ENCODE results near the gene PDE4D.

The PDE4D gene

DNA sequence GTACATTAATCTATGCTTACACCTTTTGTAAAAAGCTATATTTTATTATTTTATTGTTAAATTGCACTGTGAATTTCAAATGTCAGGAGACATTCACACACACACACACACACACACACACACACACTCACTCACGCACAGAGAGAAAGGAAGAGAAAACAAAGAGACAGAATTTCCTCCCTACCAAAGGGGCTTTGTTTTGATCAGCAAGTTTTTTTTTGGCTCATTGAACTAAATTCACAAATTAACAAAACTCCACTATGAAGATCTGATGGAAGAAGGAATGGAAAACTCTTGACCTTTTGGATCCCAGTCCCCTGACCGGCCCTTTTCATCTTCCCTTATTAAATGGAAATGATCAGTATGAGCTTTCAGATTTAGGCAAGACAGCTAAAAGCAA, 161.2 kb downstream of the PDE4D start:
- no peak for DNase-seq

DNA sequence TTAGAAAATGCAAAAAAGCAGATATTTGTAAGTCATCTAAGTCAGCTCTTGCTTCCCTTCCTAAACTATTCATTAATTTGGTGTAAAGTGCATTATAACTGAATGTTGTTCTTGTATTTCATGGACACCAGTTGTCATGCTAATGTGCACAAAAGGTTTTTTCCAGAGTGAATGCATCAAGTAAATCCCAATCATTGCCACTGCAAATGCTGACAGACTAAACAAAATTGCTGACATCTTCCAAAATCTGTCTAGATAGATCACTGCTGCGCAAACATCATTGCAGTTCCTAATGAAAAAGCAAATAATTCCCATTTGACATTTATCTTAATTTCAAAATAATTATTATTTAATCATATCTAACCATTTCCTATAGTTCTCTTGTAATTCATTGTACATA, 161.7 kb downstream of the PDE4D start:
- no peak for DNase-seq

DNA sequence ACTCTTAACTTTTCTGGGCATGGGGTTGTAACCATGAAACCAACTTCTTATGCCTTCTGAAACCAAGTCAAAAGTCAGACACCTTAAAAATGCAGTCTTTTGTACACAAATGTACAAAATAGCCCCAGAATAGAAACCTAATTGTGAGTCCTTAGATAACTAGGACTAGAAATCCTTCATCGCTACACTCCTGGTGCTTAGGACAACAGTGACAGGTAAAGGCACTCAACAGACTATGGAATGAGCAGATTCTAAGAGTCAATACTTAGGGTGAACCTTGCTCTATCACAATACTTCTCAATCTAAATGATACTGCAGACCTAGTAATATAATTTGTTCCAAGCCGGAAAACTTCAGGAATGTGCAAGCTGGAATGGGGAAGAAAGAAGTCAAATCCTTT, 163.7 kb downstream of the PDE4D start:
- no peak for DNase-seq

DNA sequence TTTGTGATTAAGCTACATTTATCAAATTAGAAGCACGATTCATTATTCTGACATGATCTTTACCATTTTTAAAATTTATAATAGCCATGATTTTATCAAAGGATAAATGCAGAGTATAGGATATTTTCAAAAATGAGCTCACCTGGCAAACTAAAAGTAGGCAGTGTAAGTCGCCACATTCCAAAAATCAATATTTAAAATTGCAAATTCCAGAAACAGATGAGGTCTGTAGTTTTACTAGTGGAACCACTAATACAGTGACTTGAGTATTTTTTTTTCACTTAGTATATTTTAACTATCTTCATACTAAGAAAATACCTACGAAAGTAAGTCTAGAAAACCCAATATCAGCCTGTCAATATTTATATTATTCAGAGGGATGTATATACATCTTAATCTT, 164.2 kb downstream of the PDE4D start:
- no peak for DNase-seq

DNA sequence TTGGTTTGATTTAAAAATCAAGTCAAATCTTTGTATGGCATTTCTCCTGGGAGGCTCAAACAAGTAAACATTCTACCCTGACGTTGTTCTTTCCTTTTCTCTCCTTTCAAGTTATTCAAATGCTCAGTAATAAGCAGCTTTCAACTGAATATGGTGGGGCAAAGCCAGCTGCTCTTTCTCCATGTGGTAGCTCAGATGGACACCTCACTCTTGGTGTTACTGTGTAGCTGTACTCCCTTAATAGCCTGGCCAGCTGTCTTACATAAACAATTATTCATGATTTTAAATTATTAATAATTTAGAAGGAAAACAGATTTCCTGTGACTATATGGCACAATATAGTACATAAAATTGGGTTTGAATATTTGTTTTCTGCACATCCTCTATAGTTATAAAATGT, 165.2 kb downstream of the PDE4D start:
- DNase-seq: no peak

DNA sequence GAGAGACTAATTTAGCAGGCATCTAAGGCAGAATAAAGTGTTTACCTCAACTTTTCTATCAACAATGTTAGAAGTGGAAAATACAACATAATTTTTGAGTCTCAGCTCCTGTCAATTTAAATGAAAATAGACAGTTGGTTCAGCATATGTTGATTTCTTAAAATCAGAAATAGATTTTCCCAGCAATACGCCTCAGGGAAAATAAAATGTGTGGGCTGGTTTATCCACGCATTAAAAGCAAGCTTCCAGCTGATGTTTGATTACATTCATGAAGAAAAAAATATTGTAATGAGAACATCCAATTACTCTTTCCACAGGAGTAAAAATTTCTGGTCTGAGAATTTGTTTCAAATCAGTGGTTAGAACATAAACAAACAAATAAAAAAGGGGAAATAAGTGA, 166.3 kb downstream of the PDE4D start:
- DNase-seq: no peak

DNA sequence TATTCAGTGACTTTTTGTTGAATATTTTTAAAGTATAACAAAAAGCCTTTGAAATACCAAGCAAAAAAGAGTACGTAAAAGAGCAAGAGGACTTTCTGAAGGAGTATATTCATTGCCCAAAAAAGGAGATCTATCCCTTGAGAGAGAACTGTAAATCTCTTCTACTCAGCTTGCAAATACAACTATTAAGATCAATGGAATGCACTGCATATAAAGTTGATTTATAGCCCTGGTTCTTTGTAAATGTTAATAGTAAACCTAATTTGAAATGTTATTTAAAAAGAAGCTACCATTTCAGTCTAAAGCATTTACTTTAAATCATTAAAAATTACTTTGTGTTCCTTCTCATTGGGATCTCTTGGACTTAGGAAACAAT, 168.1 kb downstream of the PDE4D start:
- no peak for DNase-seq

DNA sequence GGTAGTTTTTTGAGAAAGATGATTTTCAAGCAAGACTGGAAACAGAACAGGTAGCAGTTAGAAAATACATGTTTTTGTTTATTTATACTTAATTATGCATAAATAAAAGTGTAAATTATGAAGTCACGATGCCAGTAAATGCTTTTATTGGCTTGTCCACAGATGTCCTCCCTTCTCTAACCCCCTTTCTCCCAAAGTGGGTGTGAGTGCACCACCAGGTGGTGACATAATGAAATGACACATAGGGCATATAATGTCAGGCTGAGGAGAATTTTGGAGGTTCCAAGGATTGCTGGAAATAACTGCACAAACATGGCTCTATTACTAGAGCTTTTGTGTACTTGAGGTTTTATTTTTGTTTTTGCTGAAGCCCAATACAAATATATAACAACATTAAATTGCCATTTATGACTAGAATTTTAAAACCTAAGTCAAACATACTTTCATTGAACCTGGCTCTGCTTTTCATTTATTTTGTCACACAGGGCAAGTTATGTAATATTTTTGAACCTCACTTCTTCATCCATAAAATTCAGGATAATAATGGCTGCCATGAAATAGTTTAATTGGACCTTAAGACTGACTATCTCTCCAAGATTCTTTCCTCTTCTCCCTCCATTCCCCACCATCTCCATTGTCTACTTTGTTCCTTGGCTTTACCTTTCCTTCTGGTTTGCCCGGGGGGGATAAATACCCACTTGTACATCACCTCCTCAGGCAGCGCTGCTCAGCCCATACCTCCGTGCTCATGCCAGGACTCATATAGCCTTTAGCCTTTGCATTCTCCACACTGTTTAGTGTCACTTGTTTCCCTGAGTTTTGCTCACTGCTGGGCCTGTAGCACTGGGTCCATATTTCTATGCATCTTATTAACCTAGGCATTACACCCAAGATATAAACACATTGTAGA, 168.8 kb downstream of the PDE4D start:
- no peak for DNase-seq

DNA sequence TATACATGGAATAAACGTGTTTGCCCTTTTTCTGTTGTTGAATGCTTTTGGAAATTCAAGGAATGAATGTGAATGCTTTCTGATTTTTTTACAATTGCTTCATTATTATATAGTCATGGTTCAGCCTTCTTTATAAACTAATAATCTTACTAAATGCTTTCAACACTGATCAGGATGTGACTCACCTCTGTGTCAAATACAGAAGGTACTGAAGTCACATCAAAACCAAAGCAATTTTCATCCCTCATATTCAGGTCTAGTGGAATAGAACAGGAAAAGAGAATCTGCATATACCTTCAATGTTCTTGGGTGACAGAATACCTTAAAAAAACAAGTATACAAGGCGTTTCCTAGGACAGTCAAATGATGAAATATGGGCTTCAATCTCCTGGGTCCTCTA, 170.7 kb downstream of the PDE4D start:
- DNase-seq: no peak

DNA sequence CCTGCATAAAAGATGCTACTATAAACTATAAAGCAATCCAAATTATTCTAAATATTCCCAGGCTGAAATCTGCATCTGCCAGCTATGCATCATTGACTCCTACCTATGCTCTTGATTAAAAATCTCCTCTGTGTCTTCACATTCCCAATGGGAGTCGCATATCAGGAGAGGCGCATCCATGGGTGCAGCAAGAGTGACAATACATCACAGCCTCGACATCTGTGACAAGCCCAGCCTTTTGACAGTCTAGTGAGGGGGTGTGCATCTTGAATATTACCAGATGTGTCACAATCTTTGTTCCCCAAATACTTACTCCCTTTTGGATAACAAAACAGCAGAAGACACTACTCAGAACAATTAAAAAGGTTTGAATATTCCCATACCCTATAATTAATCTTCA, 171.8 kb downstream of the PDE4D start:
- DNase-seq: no peak

DNA sequence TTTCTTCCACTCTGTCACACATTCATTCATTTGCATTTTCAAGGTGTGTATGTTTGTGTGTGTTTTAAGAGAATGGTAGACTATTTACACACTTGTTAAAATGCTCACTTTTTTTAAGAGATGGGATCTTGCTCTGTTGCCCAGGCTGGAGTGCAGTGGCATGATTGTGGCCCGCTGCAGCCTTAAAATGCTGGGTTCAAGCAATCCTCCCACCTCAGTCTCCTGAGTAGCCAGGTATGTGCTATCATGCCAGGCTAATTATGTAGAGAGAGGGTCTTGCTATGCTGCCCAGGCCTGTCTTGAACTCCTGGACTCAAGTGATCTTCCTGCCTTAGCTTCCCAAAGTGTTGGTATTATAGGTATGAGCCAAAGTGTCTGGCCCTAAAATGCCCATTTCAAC, 173.5 kb downstream of the PDE4D start:
- DNase-seq: no peak

DNA sequence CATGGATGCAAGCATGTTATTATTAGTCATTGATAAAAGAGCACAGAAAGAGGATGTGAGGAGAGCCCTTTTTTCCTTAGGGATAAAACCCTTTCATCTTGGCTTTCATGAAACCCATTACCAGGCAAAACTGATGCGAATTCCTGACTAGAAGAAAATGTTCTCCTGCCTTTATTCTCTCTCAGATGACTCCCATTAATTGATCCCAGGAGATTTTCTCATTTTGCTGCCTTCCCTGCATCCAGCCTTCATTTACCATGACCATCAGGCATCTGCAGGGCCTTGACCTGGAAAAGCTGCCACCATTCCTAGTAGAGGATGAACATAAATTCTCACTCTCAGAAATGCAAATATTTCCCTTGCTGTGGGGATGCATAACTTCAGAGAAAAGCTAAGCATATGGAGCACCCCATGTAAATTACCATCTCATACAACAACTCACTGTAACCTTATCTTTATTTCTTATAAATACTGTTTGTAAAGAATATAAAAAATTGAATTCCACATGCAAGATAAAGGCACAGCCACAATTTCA, 176.5 kb downstream of the PDE4D start:
- DNase-seq: no peak

DNA sequence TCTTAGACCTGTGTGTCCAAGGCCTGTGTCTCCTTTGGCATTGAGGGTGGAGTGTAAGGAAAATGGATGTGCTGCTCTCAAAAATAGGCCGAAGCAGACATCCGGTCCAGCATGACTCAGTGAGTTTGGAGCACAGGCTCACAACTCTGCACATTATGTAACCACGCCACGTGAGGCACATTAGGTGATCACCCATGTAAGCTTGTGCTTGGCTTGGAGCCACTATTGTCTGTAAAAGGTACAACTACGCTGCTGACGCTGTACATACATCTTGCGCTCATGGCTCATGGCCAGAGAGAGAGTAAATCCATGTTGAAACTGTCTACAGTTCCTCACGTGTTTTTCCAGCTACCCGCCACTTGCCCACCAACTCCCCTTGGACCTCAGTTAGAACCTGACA, 177.5 kb downstream of the PDE4D start:
- no peak for DNase-seq

DNA sequence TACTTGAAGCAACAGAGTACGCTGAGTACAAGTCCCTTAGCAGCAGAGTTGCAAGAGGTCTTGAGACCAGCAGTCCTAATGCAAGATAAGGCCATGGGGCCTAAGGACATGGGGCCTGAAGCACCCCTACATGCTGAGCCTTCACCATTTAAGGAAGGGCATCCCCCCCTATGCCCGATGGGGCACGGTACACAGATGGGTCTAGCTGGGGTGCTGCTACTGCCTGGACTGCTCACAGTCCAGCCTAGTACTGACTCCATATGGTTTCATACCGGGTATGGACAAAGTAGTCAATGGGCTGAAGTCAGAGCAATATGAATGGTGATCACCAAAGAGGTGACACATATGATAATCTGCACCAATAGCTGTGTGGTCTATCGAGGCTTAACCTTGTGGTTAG, 178.3 kb downstream of the PDE4D start:
- no peak for DNase-seq

DNA sequence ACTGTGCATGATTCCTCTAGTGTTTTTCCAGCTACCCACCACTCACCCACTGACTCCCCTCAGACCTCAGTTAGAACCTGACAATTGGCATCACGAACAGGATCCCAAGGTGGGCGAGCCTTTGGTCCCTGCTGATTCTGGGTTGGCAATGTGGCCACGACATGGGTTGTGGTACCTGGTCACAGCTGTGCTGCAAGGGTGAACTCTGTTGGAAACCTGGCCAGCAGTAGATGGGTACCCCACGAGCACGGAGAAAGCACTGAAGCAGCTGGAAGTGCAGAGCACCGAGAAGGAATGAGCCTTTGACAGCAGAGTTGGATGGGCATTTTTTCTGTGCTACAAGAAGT, 180.1 kb downstream of the PDE4D start:
- no peak for DNase-seq

DNA sequence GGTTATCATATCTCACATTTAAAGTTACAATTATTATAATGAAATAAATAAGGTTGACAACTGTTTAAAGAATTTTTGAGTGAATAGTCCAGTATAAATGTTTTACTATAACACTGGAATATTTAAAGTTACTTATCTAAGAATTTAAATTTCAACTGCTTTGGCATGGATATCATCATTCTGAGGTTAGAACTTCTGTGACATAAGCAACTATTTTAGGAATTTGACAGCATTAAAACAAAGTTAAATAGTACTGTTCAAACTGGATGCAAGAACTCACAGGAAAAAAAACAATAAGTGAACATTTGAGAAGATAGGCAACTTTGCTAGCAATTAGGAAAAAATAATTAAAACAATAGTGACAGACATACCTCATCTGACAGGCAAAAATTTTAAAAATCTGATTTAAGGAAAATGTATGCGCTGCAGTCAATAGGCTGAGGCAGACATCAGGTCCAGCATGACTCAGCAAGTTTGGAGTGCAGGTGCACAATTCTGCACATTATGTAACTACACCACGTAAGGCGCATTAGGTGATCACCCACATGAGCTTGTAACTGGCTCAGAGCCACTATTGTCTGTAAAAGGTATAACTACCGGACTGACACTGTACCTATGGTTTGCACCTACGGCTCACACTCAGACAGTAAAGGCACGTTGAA, 180.6 kb downstream of the PDE4D start:
- no peak for DNase-seq

DNA sequence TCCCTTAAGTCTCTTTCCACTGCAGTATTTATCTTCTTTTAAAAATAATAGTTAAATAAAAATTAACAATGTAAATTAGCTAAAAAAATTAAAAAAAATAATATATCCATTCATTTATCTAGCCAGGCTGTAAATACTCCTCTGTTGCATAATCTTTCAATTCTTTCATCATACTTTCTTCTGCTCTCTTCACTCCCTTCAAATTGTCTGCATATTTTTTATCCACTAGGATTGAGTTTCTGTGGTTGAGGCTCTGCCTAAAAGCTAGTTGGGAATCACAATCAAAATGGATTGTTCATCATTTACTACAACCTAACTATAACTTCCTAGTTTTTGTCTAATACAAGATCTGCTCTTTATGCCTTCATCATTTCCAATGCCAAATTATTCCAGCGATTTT, 182.2 kb downstream of the PDE4D start:
- no peak for DNase-seq

DNA sequence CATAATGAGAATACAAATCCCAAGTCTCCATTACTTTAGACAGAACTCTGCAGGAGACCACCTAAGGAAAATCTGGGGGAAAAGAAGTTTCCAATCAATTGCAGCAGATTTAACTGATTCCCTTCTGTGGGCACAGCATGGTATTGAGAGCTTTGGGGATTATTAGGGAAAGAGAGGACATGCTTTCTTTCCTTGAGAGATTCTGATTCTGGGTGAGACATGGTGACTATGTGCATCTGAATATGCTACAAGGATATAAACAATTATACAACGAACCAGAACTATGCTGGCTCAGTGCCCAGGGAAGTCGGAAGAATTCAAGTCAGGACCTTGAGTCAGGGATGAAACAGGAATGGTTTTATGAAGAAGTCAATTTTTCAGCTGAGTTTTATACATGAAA, 183.7 kb downstream of the PDE4D start:
- DNase-seq: no peak

DNA sequence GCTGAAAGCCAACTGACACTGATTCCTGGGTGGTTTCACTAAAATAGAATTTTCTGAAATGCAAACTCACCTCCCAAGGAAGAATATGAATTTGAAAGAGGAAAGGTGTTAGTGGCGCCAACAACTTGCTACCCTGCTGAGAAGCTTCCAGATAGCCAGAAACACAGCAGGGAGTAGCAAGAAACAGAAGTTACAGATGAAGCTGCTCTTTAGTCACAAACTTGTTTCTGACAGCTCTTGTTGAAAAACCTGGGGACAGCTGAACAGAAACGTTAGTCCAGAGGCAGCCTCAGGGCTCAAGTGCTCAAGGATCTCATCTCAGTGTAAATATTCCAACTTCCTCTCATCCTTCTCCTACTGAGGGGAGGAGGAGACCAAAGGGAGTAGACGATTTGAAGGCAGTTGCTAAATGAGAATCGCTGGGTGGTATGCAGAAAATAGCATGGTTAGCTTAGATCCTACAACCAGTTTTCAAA, 184.1 kb downstream of the PDE4D start:
- DNase-seq: no peak

DNA sequence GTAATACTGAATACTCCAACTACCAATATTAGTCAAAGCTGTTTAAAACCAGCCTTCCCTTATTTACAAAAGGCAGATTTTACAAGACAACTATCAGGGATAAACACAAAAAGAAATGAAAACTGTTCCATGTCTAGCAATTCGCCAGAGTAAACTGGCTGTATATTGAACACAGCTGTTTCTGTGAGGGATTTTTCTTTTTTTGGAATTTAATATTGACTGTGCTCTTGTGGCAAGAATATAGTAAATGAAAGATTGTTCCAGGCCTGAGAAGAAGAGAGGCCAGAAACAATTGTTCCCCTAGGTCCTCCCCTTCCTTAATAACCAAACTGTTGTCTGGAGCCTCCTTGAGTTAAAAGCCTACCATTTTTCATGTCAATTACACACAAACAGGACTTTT, 188.6 kb downstream of the PDE4D start:
- DNase-seq: no peak

DNA sequence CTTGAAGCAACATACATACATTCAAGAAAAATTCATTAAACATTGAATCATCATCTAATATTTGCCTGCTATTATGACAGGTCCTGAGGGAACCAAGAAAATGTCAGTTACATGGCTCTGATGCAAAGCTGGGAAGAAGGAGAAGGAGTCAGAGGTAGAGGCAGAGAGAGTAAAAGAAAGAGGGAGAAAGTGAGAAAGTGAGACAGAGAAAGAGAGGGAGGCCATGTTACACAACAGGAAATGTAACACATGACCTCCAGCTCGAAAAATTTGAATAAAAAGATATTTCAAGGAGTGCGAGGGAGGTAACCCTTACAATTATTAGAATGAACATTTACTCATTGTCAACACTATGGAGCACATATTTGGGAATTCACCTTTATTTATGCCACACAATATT, 189.7 kb downstream of the PDE4D start:
- no peak for DNase-seq

DNA sequence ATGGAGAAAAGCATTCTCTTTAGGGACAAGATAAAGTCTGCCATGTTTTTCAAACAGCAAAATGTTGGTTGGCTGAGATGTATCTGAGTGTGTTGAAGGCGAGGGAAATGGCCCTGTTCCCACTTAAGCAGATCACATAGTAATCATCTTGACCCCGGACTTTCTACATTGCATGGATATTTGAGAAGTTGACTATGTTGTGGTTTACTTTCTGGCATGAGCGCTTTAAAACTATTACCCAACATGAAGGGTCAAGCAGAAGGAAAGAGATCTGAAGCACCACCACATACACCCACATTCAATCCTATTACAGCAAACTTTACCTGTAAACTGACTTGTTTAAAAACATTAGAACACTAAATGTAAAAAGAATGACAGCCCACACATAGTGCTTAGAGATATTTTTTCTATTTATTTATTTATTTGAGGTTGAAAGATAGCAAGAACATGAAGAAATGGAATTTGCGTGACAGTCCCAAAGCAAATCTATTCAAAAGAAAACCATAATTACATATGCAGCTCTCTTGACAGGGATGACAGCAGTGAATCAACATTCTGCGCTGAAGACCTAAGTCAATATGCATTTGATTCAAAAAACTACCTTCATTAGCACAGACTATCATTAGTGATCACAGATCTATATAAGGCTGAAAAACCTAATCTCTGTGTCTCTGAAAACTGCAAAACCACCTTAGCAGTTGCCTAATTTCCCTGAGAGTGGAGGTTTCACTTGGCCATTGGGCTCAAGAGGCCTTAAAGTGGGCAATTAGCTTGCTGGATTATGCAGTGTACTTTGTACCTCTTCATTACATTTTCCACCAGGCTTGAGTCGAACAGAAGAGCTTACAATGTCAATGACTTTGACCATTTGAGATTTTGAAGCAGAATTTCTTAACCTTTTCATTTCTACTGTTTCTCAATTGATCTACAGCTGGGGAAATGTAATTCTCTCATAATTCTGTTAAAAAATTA, 195.0 kb downstream of the PDE4D start:
- DNase-seq: no peak

DNA sequence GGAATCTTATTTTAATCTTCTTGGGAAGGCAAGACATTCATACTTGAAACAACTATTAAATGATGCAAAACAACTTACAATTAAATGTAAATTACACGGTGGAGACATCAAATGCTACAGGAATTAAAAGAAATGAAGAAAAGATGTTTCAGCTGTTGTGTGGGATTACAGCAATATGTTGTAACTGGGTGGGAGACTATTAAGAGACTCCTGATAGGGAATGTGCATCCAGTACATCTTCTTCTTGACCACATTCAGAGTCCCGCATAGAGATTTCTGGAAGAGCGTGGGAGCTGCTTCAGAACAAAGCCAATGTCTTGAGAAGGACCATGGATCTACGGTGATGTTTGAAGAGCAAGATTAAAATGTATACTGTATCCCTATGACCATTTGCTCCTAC, 199.1 kb downstream of the PDE4D start:
- DNase-seq: no peak
